K562 (cell line): Measurements from ENCODE around the gene SAMD4A. TPM values are rescaled to one million over a fixed set of nuclear protein-coding genes. Genes with fewer than 3 reads are reported as not detected.

Source experiments
- ATAC-seq: fragments of 200-7000 bp; cut with Tn5 transposase; 3 replicates; pipeline ENCODE4 v1.9.1; 2020; ENCODE audit warnings: moderate library complexity
- BruUV-seq: library from RNA; stranded (reverse); fragments of 400-500 nt; replicated peaks from 2 replicates; lab custom pipeline; 2021; lab: Mats Ljungman, UMichigan
- CTCF ChIA-PET: fragments of 300-600 bp; formaldehyde crosslinking; extraction: SDS; loops from one replicate; lab custom pipeline; 2021; ENCODE audit warnings: low intra/inter-chr PET ratio; lab: Yijun Ruan, JAX
- POLR2A ChIA-PET: fragments of 300-600, 350-650 bp; sonication (Branson Sonifier 250); formaldehyde crosslinking; extraction: SDS; loops from one replicate; lab custom pipeline; 2021; ENCODE audit warnings: antibody characterized with exemption, inconsistent platforms; lab: Yijun Ruan, JAX
- DNase-seq, 4 experiments: peaks; one replicate each; pipeline versions ENCODE4 v3.0.0 to v3.0.0-alpha.2; 2011 to 2018; ENCODE audit warnings: low spot score in 3 of 4, mixed read lengths in 3 of 4; ENCODE audit errors: extremely low read depth in 1 of 4
- FAIRE-seq: peaks from 2 replicates; lab custom pipeline; 2011; peaks lifted over from hg19 to GRCh38; lab: Jason Lieb, UNC
- H2AFZ ChIP-seq: 2 replicates; pipeline ENCODE4 v1.6.0; 2011; ENCODE audit warnings: low read depth, low read length, control low read depth, inconsistent platforms
- H3K27ac ChIP-seq: fragments of 200-600 bp; 3 replicates; pipeline ENCODE4 v1.8.0; 2011; ENCODE audit warnings: low read depth, mild to moderate bottlenecking, control low read depth, inconsistent platforms, low read length, moderate library complexity, mixed read lengths; ENCODE audit errors: extremely low read depth
- H3K27me3 ChIP-seq, 2 experiments: fragments of 300-600 bp in 1 of 2; 2 replicates in 1 of 2; 3 replicates in 1 of 2; pipeline versions ENCODE4 v1.6.0 to v1.8.0; 2011; ENCODE audit warnings: inconsistent platforms in 2 of 2, low read length in 2 of 2, mild to moderate bottlenecking in 1 of 2, mixed read lengths in 1 of 2, moderate library complexity in 1 of 2; ENCODE audit not compliant: control insufficient read depth in 2 of 2, insufficient read depth in 2 of 2
- H3K36me3 ChIP-seq: fragments of 300-600 bp; 3 replicates; pipeline ENCODE4 v1.8.0; 2011; ENCODE audit warnings: mild to moderate bottlenecking, low read length, inconsistent platforms; ENCODE audit not compliant: control insufficient read depth, insufficient read depth
- H3K4me1 ChIP-seq, 2 experiments: fragments of 200-600 bp in 1 of 2; replicated peaks in 1 of 2; 2 replicates in 1 of 2; 3 replicates in 1 of 2; pipeline versions ENCODE4 v1.5.1 to v1.8.0; 2011; ENCODE audit warnings: inconsistent platforms in 2 of 2, low read length in 2 of 2, mild to moderate bottlenecking in 1 of 2, mixed read lengths in 1 of 2, moderate library complexity in 1 of 2; ENCODE audit not compliant: control insufficient read depth in 2 of 2, insufficient read depth in 2 of 2
- H3K4me2 ChIP-seq: 2 replicates; pipeline ENCODE4 v1.6.1; 2011; ENCODE audit warnings: low read length, control low read depth, inconsistent platforms, mixed read lengths; ENCODE audit not compliant: insufficient read depth
- H3K4me3 ChIP-seq: fragments of 200-600 bp; sonication (generic), shearing (Covaris generic); 2 replicates; pipeline ENCODE4 v1.5.1; 2016; ENCODE audit warnings: control low read depth, inconsistent platforms
- H3K79me2 ChIP-seq: fragments of 200-600 bp; 3 replicates; pipeline ENCODE4 v1.8.0; 2011; ENCODE audit warnings: low read length, inconsistent platforms; ENCODE audit not compliant: control insufficient read depth, insufficient read depth
- H3K9ac ChIP-seq, 2 experiments: 2 replicates each; pipeline versions ENCODE4 v1.6.0 to v1.6.1; 2011; ENCODE audit warnings: low read depth in 2 of 2, low read length in 2 of 2, control low read depth in 1 of 2, inconsistent platforms in 1 of 2, mild to moderate bottlenecking in 1 of 2, mixed read lengths in 1 of 2; ENCODE audit not compliant: insufficient read depth in 1 of 2
- H3K9me1 ChIP-seq: one replicate; pipeline ENCODE4 v1.6.0; 2011; ENCODE audit warnings: inconsistent platforms, mild to moderate bottlenecking, low read length, moderate library complexity; ENCODE audit not compliant: control insufficient read depth, insufficient read depth
- H3K9me3 ChIP-seq: replicated peaks from 2 replicates; pipeline ENCODE4 v1.5.1; 2011; ENCODE audit warnings: low read depth, low read length, inconsistent platforms; ENCODE audit not compliant: control insufficient read depth, insufficient read depth
- H4K20me1 ChIP-seq: replicated peaks from 2 replicates; pipeline ENCODE4 v1.6.1; 2011; ENCODE audit warnings: low read length, inconsistent platforms, mixed read lengths; ENCODE audit not compliant: control insufficient read depth, insufficient read depth
- ELF1 ChIP-seq: fragments of 200-800 bp; sonication (Bioruptor generic); IDR thresholded peaks from 2 replicates; pipeline ENCODE4 v1.6.1; 2016; ENCODE audit warnings: missing genetic modification characterization, missing compliant biosample characterization
- GATAD2B ChIP-seq: fragments of 450-650 bp; IDR thresholded peaks from 2 replicates; pipeline ENCODE4 v1.6.1; 2017; ENCODE audit warnings: mild to moderate bottlenecking, borderline replicate concordance
- MCM3 ChIP-seq: fragments of 450-650 bp; IDR thresholded peaks from 2 replicates; pipeline ENCODE4 v1.6.1; 2016
- MTA2 ChIP-seq: fragments of 450-650 bp; IDR thresholded peaks from 2 replicates; pipeline ENCODE4 v1.6.1; 2016; ENCODE audit warnings: low read depth
- MTA3 ChIP-seq: fragments of 450-650 bp; formaldehyde crosslinking; IDR thresholded peaks from 2 replicates; pipeline ENCODE4 v1.6.1; 2017; ENCODE audit warnings: mild to moderate bottlenecking, borderline replicate concordance
- MXI1 ChIP-seq: IDR thresholded peaks from 2 replicates; pipeline ENCODE4 v1.6.1; 2011; ENCODE audit warnings: low read depth, mild to moderate bottlenecking, improper control_type of control experiment, low read length
- SIX5 ChIP-seq, 2 experiments: IDR thresholded peaks; 2 replicates each; pipeline ENCODE4 v1.6.1; 2011; ENCODE audit warnings: low read length in 2 of 2, borderline replicate concordance in 1 of 2, low read depth in 1 of 2, mild to moderate bottlenecking in 1 of 2, moderate library complexity in 1 of 2; ENCODE audit not compliant: insufficient read depth in 1 of 2
- SRSF7 ChIP-seq: fragments of 200-400 bp; formaldehyde crosslinking; optimal IDR thresholded peaks from 2 replicates; pipeline ENCODE3; 2017; ENCODE audit warnings: mild to moderate bottlenecking, low read depth, low read length
- ZNF212 ChIP-seq: fragments of 450-650 bp; formaldehyde crosslinking; IDR thresholded peaks from 2 replicates; pipeline ENCODE4 v1.4.0; 2020; ENCODE audit warnings: mild to moderate bottlenecking
- WGBS: fragments of 100-300 bp; shearing (Covaris generic); methylation state at CpG from one replicate; pipeline ENCODE4 v1.1.6; 2016; ENCODE audit warnings: low coverage, mixed read lengths; ENCODE audit not compliant: insufficient coverage; ENCODE audit errors: missing lambda C conversion rate; 5-methylcytosine and 5-hydroxymethylcytosine counted together
- in situ Hi-C: fragments of 300-500 bp; cut with MboI; formaldehyde crosslinking; loops from 4 replicates; pipeline ENCODE4 v1.15.0; 2018; ENCODE audit warnings: inconsistent platforms, mixed read lengths
- intact Hi-C: fragments of 100-400 bp; cut with micrococcal nuclease; formaldehyde crosslinking; loops from 2 replicates; pipeline ENCODE4 v1.14.2; 2022
- polyA plus RNA-seq, 8 experiments: library from polyadenylated mRNA; depleted of rRNA in 4 of 8; stranded (reverse) in 5 of 8; unstranded in 3 of 8; fragments of >200 nt; fragmentation: Nextera tagmentation in 2 of 8; fragmentation: Illumina TruSeq in 1 of 8; extraction: Ambion mirVana in 2 of 8; extraction: Trizol in 1 of 8; gene quantifications; 2 replicates each; pipeline versions ENCODE4 v1.2.1 to v1.2.3, GENCODE V29; 2011 to 2014; ENCODE audit warnings: inconsistent platforms in 1 of 8, missing spikeins in 1 of 8
- total RNA-seq, 7 experiments: library from RNA; depleted of rRNA in 6 of 7; stranded (reverse); fragments of >200 nt in 6 of 7; fragmentation: Illumina TruSeq in 2 of 7; extraction: Trizol in 2 of 7; gene quantifications; 2 replicates each; pipeline versions ENCODE4 v1.2.1 to v1.2.3, GENCODE V29; 2011 to 2021; ENCODE audit warnings: low replicate concordance in 1 of 7
- TF ChIP-seq, protein P1 (sequence below): fragments of 450-650 bp; formaldehyde crosslinking; IDR thresholded peaks from 2 replicates; pipeline ENCODE4 v1.4.0; 2020; ENCODE audit warnings: mild to moderate bottlenecking
- TF ChIP-seq, protein P2 (sequence below): fragments of 250-450 bp; sonication (Bioruptor Pico); IDR thresholded peaks from 2 replicates; pipeline ENCODE4 v1.5.0; 2021
- TF ChIP-seq, protein P3 (sequence below), 2 experiments: fragments of 450-650 bp in 1 of 2; sonication (generic) in 1 of 2; formaldehyde crosslinking in 1 of 2; IDR thresholded peaks; 2 replicates each; pipeline versions ENCODE4 v1.7.1 to v1.9.0; 2016 to 2022; ENCODE audit warnings: inconsistent platforms in 1 of 2, mild to moderate bottlenecking in 1 of 2, missing genetic modification reagents in 1 of 2

Gene SAMD4A
- total and polyA plus RNA-seq, 9 of the 15 experiments (the other 6 are each of a cell fraction or from before 2014, with no cell fraction given), result 0.66 to 6.8 (median 3.3) TPM

DNA sequence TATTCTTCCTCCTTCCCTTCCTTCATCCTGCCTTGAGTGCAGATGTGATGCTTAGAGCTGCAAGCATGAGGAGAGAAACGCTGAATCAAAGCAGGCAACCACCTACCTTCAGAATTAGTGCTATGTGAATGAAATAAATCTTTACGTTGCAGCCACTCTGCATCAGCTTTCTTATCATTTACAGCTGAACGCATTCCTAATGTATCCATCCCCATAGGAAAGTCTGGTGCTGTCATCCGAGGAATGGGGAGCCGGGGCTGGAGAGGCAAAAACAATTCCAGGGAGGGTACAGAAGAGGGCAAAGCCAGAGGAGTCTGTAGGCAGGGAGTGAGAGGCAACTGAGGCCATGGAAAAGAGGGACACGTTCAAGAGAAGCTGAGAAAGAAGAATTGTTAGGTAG, 245.7 kb downstream of the SAMD4A start:
- peaks cover under 1 to 6% of the 10 kb centered on the region in 2 experiments; a peak in 3 of 5 replicates for H3K27me3 ChIP-seq
- intact Hi-C loops, result no loop called here
- no peaks in the 10 kb centered on the region for H3K9me1 ChIP-seq
- H3K9ac ChIP-seq, result no peak overlapping the region
- no peaks in the 10 kb centered on the region for H3K9me3 ChIP-seq
- no peaks in the 10 kb centered on the region for H4K20me1 ChIP-seq
- H3K79me2 ChIP-seq, result no peaks in the 10 kb centered on the region
- no peaks in the 10 kb centered on the region; a peak in 1 of 5 replicates for H3K4me1 ChIP-seq
- in situ Hi-C loops, result no loop called here
- 0% methylated on average over 6 of the region's 6 CpGs for WGBS
- ChIA-PET POLR2A (interaction anchor here (0.5 kb wide), 1 partner anchor 58 kb away, joined by 3 read pairs; no protein-coding TSS in a partner anchor), CTCF (no interaction called here)
- ATAC-seq (no peak), DNase-seq (no peak), FAIRE-seq (no peak)
- H3K4me2 ChIP-seq, result no peak overlapping the region
- no TSS peak for BruUV-seq
- no peaks in the 10 kb centered on the region for H3K36me3 ChIP-seq
- no peak overlapping the region for H3K4me3 ChIP-seq
- H3K27ac ChIP-seq, result no peak overlapping the region
- no peak overlapping the region for H2AFZ ChIP-seq
- TF ChIP-seq GATAD2B (no peak), SIX5 (IDR thresholded peaks at IDR 0.05; ENCODE audit: borderline replicate concordance in 1 of 2, insufficient read depth in 1 of 2, low read depth in 1 of 2, low read length in 2 of 2) (no peak), ZNF212 (no peak), SRSF7 (no peak), MXI1 (no peak), MTA3 (no peak), MCM3 (no peak), ELF1 (tag) (no peak), MTA2 (no peak)
- TF ChIP-seq, protein P1, sequence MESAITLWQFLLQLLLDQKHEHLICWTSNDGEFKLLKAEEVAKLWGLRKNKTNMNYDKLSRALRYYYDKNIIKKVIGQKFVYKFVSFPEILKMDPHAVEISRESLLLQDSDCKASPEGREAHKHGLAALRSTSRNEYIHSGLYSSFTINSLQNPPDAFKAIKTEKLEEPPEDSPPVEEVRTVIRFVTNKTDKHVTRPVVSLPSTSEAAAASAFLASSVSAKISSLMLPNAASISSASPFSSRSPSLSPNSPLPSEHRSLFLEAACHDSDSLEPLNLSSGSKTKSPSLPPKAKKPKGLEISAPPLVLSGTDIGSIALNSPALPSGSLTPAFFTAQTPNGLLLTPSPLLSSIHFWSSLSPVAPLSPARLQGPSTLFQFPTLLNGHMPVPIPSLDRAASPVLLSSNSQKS (CRISPR knock-in tag), result no peak
- TF ChIP-seq, protein P2, sequence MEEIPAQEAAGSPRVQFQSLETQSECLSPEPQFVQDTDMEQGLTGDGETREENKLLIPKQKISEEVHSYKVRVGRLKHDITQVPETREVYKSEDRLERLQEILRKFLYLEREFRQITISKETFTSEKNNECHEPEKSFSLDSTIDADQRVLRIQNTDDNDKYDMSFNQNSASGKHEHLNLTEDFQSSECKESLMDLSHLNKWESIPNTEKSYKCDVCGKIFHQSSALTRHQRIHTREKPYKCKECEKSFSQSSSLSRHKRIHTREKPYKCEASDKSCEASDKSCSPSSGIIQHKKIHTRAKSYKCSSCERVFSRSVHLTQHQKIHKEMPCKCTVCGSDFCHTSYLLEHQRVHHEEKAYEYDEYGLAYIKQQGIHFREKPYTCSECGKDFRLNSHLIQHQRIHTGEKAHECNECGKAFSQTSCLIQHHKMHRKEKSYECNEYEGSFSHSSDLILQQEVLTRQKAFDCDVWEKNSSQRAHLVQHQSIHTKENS (CRISPR knock-in tag), result no peak
- TF ChIP-seq, protein P3, sequence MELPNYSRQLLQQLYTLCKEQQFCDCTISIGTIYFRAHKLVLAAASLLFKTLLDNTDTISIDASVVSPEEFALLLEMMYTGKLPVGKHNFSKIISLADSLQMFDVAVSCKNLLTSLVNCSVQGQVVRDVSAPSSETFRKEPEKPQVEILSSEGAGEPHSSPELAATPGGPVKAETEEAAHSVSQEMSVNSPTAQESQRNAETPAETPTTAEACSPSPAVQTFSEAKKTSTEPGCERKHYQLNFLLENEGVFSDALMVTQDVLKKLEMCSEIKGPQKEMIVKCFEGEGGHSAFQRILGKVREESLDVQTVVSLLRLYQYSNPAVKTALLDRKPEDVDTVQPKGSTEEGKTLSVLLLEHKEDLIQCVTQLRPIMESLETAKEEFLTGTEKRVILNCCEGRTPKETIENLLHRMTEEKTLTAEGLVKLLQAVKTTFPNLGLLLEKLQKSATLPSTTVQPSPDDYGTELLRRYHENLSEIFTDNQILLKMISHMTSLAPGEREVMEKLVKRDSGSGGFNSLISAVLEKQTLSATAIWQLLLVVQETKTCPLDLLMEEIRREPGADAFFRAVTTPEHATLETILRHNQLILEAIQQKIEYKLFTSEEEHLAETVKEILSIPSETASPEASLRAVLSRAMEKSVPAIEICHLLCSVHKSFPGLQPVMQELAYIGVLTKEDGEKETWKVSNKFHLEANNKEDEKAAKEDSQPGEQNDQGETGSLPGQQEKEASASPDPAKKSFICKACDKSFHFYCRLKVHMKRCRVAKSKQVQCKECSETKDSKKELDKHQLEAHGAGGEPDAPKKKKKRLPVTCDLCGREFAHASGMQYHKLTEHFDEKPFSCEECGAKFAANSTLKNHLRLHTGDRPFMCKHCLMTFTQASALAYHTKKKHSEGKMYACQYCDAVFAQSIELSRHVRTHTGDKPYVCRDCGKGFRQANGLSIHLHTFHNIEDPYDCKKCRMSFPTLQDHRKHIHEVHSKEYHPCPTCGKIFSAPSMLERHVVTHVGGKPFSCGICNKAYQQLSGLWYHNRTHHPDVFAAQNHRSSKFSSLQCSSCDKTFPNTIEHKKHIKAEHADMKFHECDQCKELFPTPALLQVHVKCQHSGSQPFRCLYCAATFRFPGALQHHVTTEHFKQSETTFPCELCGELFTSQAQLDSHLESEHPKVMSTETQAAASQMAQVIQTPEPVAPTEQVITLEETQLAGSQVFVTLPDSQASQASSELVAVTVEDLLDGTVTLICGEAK (IDR thresholded peaks at IDR 0.05), result no peak
- TF ChIP-seq, protein P3 (CRISPR knock-in tag; IDR thresholded peaks at IDR 0.05), result no peak
